Activated T-cell treated with anti-CD3 and anti-CD28 coated beads, Interleukin-2, amount 50 U/mL, for 4 hours (primary cell): ENCODE data around the gene SAXO2. TPM values are rescaled to one million over a fixed set of nuclear protein-coding genes. Genes with fewer than 3 reads are reported as not detected.
"Not testable (repeated sequence)": the region's sequence is repeated elsewhere in the genome, so short reads cannot be mapped to it uniquely, and the experiment has no call there.

Experiments
- ATAC-seq, 2 donors: fragments of 200-7000 bp; cut with Tn5 transposase; one replicate each; pipeline ENCODE4 v1.10.0; 2021
- DNase-seq: peaks from one replicate; pipeline ENCODE4 v3.0.0-alpha.2; 2020
- H3K27me3 Mint-ChIP-seq: one replicate; pipeline ENCODE4 v1.8.0; 2021; ENCODE audit warnings: low read depth, mixed read lengths
- H3K36me3 Mint-ChIP-seq: one replicate; pipeline ENCODE4 v1.8.0; 2022; ENCODE audit warnings: mixed read lengths; ENCODE audit not compliant: insufficient read depth
- H3K4me1 Mint-ChIP-seq: one replicate; pipeline ENCODE4 v1.8.0; 2021; ENCODE audit warnings: low read depth, mixed read lengths
- H3K4me3 Mint-ChIP-seq: one replicate; pipeline ENCODE4 v1.8.0; 2021; ENCODE audit warnings: mild to moderate bottlenecking, moderate library complexity, mixed read lengths
- H3K9me3 Mint-ChIP-seq: one replicate; pipeline ENCODE4 v1.8.0; 2021; ENCODE audit warnings: mixed read lengths
- total RNA-seq, 3 donors: library from RNA; stranded (reverse); gene quantifications; one replicate each; pipeline ENCODE4 v1.2.1, GENCODE V29; 2021

The SAXO2 gene
- total RNA-seq, 3 donors from 2014 or later: 0.41 to 3.4 (median 0.91) TPM

- not testable (repeated sequence) for H3K4me1 Mint-ChIP-seq, H3K9me3 Mint-ChIP-seq, ATAC-seq, H3K27me3 Mint-ChIP-seq, H3K36me3 Mint-ChIP-seq, DNase-seq, H3K4me3 Mint-ChIP-seq
Measured at GRCh38 chr15:82313951-82314768, 51.5 kb downstream of the SAXO2 start.

- Mint-ChIP-seq H3K36me3 (peaks cover 3% of the 10 kb centered on the region), H3K27me3 (no peaks in the 10 kb centered on the region), H3K9me3 (peaks cover 6% of the 10 kb centered on the region), H3K4me1 (no peaks in the 10 kb centered on the region), H3K4me3 (no peak overlapping the region)
- ATAC-seq (no peak), DNase-seq (no peak)
Measured at GRCh38 chr15:82314769-82315518, 52.3 kb downstream of the SAXO2 start.

GRCh38 chr15:82315519-82316246 is 53.1 kb downstream of the SAXO2 start:
- DNase-seq (no peak), ATAC-seq (no peak)
- H3K4me3 Mint-ChIP-seq: no peak overlapping the region
- H3K4me1 Mint-ChIP-seq: no peaks in the 10 kb centered on the region
- peaks cover 4% of the 10 kb centered on the region for H3K9me3 Mint-ChIP-seq
- peaks cover under 1% of the 10 kb centered on the region for H3K36me3 Mint-ChIP-seq
- H3K27me3 Mint-ChIP-seq: no peaks in the 10 kb centered on the region

- not testable (repeated sequence) for DNase-seq, ATAC-seq, H3K9me3 Mint-ChIP-seq, H3K4me3 Mint-ChIP-seq, H3K36me3 Mint-ChIP-seq, H3K4me1 Mint-ChIP-seq, H3K27me3 Mint-ChIP-seq
Measured at GRCh38 chr15:82316247-82317090, 53.9 kb downstream of the SAXO2 start.

- Mint-ChIP-seq H3K36me3 (no peaks in the 10 kb centered on the region), H3K4me1 (no peaks in the 10 kb centered on the region), H3K27me3 (no peaks in the 10 kb centered on the region), H3K4me3 (no peak overlapping the region), H3K9me3 (no peaks in the 10 kb centered on the region)
- DNase-seq: no peak
- no peak for ATAC-seq
Measured at GRCh38 chr15:82317091-82317489, 54.5 kb downstream of the SAXO2 start.

- not testable (repeated sequence) for H3K4me1 Mint-ChIP-seq, DNase-seq, H3K36me3 Mint-ChIP-seq, ATAC-seq, H3K4me3 Mint-ChIP-seq, H3K27me3 Mint-ChIP-seq, H3K9me3 Mint-ChIP-seq
Measured at GRCh38 chr15:82317516-82317915, 54.9 kb downstream of the SAXO2 start.

- H3K9me3 Mint-ChIP-seq, H3K36me3 Mint-ChIP-seq, H3K4me1 Mint-ChIP-seq, ATAC-seq, H3K27me3 Mint-ChIP-seq, H3K4me3 Mint-ChIP-seq, DNase-seq: not testable (repeated sequence)
Measured at GRCh38 chr15:82318281-82318680, 55.7 kb downstream of the SAXO2 start.

GRCh38 chr15:82319522-82320278 is 57.1 kb downstream of the SAXO2 start:
- not testable (repeated sequence) for ATAC-seq, H3K4me3 Mint-ChIP-seq, DNase-seq, H3K27me3 Mint-ChIP-seq, H3K9me3 Mint-ChIP-seq, H3K4me1 Mint-ChIP-seq, H3K36me3 Mint-ChIP-seq

- not testable (repeated sequence) for H3K27me3 Mint-ChIP-seq, H3K4me3 Mint-ChIP-seq, H3K9me3 Mint-ChIP-seq, ATAC-seq, DNase-seq, H3K4me1 Mint-ChIP-seq, H3K36me3 Mint-ChIP-seq
Measured at GRCh38 chr15:82320861-82321260, 58.2 kb downstream of the SAXO2 start.

- not testable (repeated sequence) for DNase-seq, H3K27me3 Mint-ChIP-seq, H3K4me3 Mint-ChIP-seq, H3K36me3 Mint-ChIP-seq, H3K9me3 Mint-ChIP-seq, H3K4me1 Mint-ChIP-seq, ATAC-seq
Measured at GRCh38 chr15:82322488-82322887, 59.9 kb downstream of the SAXO2 start.

GRCh38 chr15:82324831-82325230 is 62.2 kb downstream of the SAXO2 start:
- H3K27me3 Mint-ChIP-seq, DNase-seq, H3K4me3 Mint-ChIP-seq, ATAC-seq, H3K9me3 Mint-ChIP-seq, H3K4me1 Mint-ChIP-seq, H3K36me3 Mint-ChIP-seq: not testable (repeated sequence)

- H3K4me3 Mint-ChIP-seq, H3K27me3 Mint-ChIP-seq, H3K36me3 Mint-ChIP-seq, H3K4me1 Mint-ChIP-seq, H3K9me3 Mint-ChIP-seq, ATAC-seq, DNase-seq: not testable (repeated sequence)
Measured at GRCh38 chr15:82325646-82326045, 63.0 kb downstream of the SAXO2 start.

GRCh38 chr15:82326896-82327295 is 64.3 kb downstream of the SAXO2 start:
- not testable (repeated sequence) for H3K9me3 Mint-ChIP-seq, H3K4me3 Mint-ChIP-seq, ATAC-seq, H3K4me1 Mint-ChIP-seq, H3K36me3 Mint-ChIP-seq, DNase-seq, H3K27me3 Mint-ChIP-seq
